GM21717 (cell line): ENCODE measurements around the gene APOL3.
"Not testable (repeated sequence)": the region's sequence is repeated elsewhere in the genome, so short reads cannot be mapped to it uniquely, and the experiment has no call there.

Source experiments
- ATAC-seq: cut with Tn5 transposase; IDR thresholded peaks from one replicate; pipeline ENCODE4 v1.9.1; 2021; ENCODE audit warnings: mild to moderate bottlenecking, moderate library complexity; ENCODE audit not compliant: unreplicated experiment

APOL3 gene

DNA sequence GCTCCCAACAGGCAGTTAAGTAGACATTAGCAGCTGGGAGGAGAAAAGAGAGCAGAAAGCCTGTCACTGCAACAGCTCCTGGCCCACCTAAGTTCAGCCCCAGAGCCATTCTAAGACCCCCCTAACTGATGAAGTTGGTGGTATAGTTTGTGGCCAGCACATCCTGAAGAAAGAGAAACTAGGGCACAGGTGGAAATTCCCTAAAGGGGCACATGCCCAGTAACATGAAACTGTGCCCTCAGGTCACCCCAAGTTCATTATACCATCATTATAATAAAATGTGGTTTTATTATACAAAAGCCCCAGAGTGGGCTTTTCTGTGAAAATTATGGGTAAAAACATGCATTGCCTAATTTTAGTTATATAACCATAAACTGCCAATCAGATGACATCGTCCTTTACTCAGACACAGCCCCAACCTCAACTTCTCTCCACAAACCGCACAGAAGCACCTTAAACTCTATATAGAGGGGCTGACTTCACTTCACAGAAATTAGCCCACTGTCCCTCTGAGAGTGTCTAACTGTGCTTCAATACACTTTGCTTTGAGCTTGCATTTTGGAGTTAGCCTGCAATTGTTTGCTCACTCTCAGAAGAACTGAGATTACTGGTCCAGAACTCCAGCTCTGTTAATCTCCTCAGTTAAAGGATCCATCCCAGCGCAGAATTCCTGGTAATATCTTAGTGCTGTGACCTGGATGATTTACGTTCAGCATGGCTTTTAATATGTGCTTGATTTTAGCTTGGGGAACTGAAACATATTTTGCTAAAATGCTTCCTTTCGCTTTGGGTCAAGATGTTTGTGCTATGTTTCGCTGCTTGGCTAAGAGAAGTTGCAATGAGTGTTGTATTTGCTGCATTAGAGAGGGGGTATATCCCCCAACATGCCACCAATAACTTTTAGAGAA is 1.8 kb upstream of the APOL3 start:
- ATAC-seq: no peak

DNA sequence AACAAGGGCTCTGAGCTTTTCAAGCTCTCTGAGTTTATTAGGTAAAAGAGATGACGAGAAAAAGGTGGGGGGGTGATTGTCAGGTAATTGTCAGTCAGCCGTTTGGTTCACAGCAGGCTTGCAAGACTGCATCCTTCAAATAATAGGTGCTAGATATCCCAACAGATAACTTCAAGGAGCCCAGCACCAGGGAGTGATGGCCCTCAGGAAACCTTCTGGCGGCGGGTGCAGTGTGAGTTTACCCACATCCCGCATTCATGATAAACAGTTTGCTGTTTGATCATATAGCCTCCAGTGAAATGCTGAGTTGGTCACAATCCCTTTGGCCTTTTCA is 1.2 kb upstream of the APOL3 start:
- ATAC-seq: not testable (repeated sequence)

DNA sequence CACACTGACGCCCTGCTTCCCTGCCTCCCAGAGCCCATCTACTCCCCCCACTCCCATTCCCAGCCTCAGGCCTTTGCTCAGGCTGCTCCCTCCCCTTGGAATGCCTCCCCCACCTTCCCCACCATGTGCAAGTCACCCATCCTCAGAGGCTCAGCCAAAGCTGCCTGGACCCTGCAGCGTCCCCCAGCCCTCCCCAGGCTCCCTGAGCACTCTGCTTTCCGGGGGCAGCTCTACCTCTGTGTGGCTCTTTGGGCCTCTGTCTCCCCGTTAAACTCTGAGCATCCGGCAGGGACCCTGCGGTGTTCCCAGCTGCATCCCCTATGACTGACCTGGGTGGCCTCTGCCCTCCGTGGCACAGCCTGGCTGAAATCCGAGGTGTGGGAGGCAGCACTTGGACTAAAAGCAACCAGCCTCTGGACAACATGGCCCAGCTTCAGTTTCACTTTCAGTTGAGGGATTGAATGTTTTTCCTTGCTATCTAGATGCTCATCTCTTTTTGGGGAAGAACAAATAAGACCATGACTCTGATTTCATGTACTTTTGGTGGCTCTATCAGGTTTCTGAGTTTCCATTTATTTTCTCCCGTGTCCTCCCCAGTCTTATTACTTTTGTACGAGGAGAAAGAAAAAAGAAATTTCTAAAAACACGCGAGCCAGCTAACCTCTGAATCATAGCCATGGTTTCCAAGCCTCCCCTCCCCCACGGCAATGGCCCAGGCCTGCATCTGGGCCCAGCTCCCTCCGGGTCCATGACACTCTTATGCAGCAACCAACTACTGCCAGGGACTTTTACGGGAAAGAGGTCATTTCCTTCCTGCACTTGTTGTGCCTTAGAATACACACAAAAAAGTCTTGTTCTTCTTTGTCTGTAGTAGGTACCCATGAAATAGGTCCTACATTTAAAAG is 3.8 kb downstream of the APOL3 start:
- ATAC-seq: no peak

DNA sequence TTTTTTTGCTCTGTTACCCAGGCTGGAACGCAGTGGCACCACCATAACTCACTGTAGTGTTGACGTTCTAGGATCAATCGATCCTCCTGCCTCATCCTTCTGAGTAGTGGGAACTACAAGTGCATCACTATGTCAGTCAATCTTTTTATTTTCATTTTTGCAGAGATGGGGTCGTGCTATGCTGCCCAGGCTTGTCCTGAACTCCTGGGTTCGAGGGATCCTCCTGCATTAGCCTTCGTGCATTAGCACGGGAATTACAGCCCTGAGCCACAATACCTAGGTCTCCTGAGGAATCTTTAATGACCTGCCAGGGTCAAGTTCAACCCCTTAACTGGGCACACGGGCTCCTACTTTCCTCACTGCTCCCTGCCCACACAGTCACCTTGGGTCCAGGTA is 4.4 kb downstream of the APOL3 start:
- no peak for ATAC-seq

DNA sequence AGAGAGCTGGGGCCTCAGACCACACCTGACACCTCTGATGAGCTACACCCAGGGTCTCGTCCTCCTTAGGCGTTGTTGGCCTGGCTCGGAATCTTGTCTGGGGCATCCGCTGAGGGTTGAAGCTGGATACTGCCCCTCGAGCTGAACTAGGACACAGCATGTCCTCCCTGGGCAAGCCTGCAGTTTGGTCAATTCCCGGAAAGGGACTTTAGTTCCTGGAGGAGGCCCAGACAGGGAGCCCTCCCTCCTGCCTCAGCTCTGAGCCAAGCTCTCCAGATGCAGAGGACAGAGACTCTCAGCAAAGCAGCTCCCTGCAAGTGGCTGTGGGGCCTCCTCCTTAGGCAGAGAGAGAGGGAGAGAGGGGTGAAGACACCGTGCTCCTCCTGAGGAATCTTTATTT is 4.9 kb downstream of the APOL3 start:
- no peak for ATAC-seq

DNA sequence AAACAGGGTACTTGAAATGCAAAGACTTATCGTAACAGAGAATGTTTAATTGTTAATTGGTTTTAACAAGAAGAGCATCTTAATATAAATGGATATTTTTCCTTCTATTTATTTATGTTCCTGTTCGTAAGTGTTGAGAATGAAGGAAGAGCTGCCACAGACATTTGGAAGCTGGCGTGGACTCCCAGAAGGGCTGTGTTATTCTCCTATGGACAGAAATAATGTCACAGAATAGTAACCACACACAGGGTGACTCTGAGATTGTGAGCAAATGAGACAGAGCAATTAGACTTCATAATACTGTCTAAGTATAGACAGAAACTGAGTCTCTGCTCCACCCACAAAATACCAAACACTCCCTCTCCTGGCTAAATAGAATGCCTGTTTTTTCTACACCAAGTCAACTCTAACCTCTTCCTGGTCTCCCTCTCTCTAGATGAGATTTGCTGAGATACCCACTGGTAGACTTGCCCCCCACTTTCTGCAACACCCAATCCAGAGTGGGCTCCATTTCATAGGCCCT is 6.1 kb downstream of the APOL3 start:
- no peak for ATAC-seq

DNA sequence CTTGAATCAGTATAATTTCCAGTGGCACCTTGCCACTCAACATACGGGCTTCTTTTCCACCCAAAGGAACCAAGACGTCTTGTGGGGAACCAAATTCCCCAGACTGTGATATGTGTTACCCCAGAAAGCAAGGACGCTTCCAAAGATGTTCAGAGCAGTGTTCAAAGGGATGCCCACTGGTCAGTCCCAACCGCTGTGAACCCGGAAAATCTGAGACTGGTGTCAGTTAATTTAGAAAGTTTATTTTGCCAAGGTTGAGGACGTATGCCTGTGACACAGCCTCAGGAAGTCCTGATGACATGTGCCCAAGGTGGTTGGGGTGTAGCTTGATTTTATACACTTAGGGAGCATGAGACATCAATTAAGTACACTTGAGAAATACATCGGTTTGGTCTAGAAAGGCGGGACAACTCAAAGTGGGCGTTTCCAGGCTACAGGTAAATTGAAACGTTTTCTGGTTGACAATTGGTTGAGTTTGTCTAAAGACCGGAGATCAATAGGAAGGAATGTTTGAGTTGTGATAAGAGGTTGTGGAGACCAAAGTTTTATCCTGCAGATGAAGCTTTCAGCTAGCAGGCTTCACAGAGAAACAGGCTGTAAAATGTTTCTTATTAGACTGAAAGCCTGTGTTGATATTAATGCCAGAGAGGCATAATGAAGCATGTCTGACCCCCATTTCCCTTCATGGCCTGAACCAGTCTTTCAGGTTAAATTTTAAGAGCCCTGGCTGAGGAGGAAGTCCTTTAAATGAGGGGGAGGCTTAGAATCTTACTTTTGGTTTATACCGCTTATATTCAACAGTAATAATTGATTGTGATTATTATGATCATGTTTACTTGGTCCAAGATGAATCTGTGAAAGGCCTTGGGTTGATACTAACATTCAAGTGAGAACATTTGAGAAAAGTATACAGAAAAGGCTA is 6.8 kb downstream of the APOL3 start:
- ATAC-seq: no peak

DNA sequence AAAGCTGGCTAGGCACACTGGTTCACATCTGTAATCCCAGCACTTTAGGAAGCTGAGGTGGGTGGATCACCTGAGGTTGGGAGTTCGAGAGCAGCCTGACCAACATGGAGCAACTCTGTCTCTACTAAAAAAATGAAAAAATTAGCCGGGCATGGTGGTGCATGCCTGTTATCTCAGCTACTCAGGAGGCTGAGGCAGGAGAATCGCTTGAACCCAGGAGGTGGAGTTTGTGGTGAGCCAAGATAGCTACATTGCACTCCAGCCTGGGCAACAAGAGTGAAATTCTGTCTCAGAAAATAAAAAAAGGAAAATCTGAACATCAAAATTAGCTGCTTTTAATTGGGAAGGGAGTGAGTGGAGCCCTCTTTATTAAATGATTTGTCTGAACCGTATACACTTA is 7.7 kb downstream of the APOL3 start:
- not testable (repeated sequence) for ATAC-seq

DNA sequence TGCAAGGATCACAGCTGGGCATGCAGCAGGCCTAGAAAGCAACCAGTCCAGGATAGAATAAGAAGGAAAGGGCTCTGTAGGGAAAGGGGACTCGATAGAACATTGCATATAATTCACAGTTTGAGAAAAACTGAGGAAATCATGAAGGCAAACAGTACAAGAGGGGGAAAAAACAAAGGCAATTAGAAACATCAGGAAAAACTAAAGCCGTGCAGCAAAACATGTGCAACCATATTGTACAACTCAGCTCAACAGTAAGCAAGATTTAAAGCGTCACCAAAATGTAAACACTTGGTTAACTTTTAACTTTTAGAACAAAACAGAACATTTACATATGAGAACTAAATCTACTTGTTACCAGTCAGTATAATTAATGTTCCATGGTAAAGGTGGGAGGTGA is 8.5 kb downstream of the APOL3 start:
- ATAC-seq: no peak

DNA sequence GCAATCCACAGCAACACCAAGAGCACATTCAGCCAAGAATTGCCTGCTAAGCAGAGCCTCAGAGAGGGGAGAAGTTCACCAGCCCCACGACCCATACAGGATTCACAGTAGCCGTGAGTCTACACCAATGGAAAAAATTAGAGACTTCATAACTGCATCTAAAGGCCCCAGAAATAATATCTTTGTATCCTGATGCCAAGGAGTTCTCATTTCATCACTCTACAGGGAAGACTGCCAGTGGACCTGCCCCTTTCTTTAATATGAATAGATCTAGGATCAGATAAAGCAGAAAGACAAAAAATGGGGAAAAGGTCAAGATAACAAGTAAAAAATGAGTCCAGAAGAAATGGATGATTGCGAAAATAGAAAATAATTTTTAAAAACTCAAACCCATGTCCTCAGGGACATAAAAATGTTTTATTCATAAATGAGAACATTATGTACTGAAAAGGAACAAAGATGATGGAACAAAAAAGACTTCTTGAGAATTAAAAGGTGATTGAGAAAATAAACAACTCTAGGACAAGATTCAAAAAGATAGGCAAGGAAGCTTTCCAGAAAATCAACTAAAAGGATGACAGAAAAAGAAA is 9.5 kb downstream of the APOL3 start:
- no peak for ATAC-seq

DNA sequence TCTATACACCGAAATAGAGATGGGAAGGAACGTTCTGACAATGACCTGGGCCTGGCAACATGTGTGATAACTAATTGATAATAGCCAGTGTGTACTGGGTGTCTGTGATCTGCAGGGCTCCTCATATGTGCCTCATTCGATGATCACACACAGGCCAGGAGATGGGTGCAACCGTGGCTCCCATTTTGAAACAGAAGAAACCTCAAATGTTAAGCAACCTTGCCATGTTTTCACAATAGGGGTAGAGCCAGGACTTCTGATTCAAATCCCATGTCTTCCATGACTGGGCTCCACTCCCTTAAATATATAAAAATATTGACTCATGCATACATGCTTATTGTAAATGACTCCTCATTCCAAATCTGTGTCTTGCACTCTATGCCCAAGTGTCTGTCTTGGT is 11.1 kb downstream of the APOL3 start:
- no peak for ATAC-seq

DNA sequence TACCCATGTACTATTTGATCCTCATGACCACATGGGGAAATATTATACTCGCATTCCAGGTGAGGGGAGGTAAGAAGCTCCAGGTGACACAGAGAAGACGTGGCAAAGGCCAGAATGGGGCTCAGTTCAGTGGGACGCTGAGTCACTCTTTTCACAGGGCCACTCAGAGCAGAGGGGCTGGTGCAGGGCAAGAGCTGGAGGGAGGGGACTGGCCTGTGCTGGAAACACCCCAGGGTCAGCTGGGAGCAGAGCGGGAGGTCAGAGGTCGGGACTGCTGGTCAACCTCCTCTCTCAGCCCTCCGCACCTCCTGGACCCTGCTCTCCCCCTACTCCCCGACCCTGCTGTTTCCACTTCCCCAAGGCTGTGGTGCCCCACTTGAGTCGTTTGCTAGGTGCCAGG is 12.1 kb downstream of the APOL3 start:
- no peak for ATAC-seq

DNA sequence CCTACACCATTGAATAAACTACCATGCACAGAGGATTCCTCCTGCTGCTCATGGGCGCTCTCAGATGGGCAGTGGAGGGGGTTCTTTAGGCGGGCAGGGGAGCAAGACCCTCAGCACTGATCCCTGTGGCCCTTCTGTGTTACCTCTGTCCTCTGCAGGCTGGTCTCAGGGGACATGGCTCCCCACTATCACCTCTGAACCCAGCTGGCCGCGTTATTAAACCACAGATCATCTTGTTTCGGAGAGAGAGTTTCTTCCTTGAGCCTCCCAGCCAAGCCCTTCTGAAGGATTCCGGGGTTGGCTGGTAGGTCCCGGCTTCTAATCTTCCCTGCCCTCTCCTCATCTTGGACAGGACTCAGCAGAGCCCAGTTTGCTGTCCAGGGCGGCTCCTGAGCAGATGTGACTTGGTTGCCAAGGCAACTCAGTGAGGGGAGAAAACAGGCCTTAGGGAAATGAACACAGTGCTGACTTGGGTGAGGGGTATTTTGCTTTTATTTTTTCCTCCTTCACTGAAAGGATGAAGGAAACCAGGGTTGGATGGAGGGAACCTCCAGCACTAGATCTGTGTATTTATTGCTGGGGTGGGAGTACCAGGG is 13.3 kb downstream of the APOL3 start:
- no peak for ATAC-seq

DNA sequence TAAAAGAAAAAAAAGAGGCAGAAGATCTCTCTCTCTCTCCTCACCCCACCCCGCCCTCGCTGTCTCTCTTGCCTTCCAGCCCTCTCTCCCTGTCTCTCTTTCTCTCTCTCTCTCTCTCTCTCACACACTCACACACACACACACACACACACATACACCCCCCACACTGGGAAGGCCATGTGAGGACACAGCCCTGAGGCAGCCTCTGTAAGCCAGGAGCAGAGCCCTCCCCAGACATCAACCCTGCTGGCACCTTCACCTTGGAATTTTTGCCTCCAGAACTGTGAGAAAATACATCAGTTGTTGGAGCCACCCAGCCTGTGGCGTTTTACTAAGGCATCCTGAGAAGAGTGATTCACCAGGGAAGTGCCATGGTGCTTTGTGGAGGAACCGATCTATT is 14.7 kb downstream of the APOL3 start:
- no peak for ATAC-seq

DNA sequence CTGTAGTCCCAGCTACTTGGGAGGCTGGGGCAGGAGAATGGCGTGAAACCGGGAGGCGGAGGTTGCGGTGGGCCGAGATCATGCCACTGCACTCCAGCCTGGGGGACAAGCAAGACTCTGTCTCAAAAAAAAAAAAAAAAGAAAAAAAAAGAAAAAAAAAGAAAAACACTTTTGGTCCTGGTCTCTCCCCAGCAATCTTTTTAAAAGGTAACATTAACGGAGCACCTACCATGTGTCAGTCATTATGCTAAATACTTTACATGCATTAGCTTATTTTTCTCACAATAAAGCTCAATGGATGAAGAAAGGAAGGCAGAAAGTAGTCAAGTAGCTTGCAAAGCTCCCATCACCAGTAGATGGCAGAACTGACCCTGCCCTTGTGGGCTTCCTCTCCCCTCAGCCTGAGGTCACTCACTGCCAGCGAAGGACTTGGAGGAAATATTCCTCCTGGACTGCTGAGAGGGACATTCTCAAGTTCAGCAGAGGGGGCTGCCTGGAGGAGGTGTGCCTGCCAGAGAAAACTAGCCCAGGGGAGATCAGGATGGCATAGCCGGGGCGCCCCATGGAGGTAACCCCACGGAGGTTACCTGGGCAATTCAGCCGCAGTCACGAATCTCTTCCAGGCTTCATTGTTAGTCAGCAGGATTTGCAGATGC is 15.5 kb downstream of the APOL3 start:
- ATAC-seq: no peak

DNA sequence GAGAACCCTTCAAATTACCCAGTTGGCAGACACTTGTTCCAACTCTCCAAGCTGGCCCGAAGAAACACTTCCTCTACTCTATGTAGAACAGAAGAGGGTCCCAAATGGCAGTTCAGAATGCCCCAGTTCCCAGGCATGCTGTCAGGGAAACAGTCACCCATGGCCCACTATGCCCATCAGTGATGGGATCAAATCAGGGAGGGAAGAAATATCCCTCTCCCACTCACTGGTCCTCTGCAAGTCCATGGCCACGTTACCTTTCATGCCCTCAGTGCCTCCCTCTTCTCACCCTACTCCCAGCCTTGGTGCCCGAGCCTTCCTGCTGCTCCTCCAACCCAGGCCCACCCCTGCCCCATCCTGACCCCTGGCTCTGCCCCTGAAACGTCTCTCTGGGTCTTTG is 16.6 kb downstream of the APOL3 start:
- ATAC-seq: no peak

DNA sequence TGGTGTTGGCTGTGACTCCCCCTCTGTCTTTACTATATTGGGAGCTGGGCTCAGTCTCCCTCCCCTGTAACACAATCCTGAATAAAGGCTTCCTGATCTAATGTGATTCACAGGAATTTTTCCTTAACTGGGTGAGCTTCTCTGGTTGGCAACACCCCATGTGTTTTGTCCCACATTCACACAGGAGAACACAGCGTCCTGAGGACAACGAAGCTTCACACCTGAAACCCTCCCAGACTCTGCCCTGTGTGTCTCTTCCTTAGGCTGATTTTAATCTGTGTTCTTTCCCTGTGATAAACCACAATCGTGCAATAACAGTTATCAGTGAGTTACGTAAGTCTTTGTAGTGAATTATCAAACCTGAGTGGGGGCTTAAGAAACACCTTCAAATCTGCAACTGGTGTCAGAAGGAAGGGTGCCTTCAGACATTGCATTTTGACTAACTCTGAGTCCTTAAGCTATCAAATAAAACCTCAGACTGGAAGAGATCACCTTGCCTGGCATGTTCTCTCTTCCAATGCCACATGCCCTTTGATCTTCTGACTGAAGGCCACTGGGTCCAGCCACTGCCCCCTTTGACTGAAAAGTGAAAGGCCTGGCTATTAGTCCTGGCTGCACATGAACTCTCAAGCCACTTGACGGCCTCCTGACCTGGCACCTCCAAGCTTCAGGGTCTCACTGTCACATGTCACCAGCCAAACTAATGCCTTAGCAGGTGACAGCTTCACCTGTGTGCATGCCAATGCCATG is 17.3 kb downstream of the APOL3 start:
- ATAC-seq: no peak

DNA sequence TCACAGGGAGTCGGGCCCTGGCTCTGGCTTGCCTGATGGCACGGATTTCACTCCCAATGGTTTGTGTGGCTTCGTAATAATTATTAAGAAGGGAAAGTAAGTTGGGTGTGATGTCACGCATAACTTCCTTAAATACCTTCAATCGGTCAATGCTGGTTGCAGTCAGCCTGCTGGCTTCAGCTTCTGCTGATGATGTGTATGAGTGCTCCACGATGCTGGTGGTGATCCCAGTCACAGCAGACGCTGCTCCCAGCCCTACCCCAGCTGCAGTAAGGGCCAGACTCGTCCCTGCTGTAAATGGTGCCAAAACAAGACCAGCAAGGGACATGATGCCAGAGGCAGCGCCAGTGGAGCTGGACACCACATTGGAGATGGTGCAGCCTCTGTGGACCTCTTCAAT is 19.1 kb downstream of the APOL3 start:
- no peak for ATAC-seq

DNA sequence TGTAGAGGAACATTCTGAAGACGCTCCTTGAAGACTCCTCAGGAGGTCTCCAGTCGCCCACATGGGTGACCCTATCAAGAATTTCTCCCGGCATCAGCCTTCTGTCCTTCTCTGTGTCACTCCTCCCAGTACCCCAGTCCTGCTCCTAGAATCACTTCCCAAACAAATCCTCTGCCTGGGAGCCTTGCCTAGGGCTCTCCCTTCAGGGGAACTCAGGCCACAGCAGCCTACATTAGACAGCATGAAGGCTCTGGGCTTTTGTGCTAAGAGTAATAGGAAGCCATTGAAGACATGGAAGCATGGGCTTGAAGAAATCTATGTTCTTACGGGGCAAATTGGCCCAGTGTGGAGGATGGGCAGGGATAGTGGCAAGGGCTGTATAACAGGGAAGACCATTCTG is 21.8 kb downstream of the APOL3 start:
- ATAC-seq: not testable (repeated sequence)
